ENCODE results near the gene CHKB.
"Not testable (repeated sequence)": the region's sequence is repeated elsewhere in the genome, so short reads cannot be mapped to it uniquely, and the experiment has no call there.

Gene CHKB, protein sequence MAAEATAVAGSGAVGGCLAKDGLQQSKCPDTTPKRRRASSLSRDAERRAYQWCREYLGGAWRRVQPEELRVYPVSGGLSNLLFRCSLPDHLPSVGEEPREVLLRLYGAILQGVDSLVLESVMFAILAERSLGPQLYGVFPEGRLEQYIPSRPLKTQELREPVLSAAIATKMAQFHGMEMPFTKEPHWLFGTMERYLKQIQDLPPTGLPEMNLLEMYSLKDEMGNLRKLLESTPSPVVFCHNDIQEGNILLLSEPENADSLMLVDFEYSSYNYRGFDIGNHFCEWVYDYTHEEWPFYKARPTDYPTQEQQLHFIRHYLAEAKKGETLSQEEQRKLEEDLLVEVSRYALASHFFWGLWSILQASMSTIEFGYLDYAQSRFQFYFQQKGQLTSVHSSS

DNA sequence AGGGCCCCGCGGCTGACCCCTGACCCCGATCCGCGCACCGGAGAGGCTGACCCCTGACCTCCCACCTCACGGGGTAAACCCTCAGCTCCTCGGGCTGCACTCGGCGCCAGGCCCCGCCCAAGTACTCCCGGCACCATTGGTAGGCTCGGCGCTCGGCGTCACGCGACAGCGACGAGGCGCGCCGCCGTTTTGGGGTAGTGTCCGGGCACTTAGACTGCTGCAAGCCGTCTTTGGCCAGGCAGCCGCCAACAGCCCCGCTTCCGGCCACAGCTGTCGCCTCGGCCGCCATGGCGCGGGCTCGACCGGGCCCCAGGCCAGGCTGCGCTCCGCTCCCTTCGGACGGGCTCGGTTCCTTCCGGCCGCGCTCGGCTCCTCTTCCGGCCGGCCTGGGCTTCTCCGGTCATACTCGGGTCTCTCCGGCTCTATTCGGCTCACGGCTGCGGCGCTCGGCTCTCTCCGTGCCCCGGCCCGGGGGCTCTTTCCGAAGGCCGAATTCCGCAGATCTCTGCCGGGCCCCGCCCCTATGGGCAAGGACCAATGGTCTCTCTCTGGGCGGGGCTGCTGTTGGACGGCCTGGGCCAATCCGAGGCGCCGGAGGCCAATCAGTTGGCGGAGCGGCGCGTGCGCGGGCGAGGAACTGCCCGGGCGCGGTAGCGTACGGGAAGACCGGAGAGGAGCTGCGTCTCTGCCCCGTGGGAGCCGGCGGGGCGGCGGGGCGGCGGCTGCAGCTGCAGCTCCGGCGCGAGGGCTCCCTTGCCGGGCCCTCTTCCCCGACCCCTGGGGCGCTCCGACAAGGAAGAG lies at the start of gene CHKB:
TSS of gene CHKB (minus strand) at position 357 of the 801 bp plus-strand sequence. CDS start at position 289, 68 bp downstream.
- DNase-seq = peak; percentile 99

DNA sequence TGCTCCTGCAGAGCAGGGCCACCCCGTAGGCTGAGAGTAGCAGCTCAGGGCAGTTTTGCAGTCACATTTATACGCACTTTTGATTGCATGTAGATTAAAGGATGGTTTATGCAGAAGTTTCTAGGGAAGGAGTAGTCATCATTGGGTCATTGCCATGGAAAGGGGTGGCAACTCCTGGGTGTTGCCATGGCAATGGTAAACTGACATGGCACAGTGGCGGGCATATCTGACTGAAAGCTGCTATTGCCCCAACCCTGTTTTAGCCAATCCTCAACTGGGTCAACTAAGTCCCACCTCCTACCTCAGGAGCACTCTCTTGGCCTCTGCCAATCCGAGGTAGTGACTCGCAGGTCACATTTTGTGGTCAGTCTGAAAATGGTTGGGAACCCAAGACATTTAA lies 47.7 kb upstream of the CHKB start:
- no peak for DNase-seq

DNA sequence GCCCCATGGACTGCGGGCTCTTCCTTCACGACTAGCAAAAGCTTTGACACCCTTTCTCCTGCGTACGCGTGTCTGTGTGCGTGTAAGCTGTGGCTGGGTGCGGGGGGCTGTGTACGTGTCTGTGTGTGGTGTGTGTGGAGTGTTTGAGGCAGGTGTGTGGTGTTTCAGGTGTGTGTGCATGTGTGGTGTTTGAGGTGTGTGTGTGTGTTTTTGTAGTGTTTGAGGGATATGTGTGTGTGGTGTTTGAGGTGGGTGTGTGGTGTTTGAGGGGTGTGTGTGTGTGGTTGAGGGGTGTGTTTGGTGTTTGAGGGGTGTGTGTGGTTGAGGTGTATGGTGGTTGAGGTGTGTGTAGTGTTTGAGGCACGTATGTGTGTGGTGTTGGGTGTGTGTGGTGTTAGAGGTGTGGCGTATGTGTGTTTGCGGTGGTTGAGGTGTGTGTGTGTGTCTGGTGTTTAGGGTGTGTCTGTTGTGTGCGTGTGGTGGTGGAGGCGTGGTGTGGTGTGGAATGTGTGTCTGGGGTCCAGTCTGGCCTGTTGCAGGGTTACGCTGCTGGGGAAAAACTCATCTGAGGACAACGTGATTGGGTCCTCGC lies 46.0 kb upstream of the CHKB start:
- DNase-seq = no peak

DNA sequence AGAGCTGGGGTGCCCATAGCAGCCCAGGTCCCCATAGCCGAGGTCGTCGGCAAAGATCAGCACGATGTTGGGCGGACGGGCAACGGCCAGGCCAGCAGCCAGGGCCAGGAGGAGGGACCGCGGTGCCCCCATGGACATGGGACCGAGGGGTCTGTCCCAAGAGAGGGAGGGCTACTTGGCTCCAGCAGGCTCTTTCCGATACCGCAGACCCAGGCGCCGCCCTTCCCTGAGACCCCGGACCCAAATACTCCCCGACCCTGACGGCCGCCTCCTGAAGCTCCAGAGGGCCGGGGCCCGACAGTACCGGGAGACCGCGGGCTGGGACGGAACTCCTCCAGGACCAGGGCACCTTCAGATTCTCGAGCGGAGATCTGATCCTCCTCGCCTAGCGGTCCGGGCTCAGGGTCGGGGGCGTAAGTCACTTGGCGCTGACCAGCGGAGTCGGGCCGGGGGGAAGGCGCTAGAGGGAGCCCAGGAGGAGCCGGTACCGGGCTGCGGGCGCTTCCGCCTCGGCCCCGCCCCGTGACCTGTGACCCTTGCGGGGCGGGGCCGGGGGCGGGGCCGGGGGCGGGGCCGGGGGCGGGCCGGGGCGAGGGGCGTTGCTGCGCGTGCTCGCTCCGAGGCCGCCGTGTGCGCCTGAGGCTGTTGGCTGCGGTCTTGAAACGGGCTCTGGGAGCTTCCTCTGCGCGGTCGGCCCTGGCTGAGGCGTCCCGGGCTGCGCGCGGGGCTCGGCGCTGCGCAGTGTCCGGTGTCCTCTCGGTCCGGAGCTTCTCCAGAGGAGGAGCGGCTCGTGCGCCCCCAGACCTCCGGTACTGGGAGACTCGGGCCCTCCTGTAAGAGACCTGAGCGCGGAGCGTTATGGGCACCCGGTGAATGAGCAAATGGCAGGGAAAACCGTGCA lies 45.2 kb upstream of the CHKB start, which contains the start of gene ARSA:
TSS of gene ARSA (minus strand) at position 511 of the 901 bp plus-strand sequence. CDS start at position 138, 373 bp downstream.
- peak; percentile 92 for DNase-seq

DNA sequence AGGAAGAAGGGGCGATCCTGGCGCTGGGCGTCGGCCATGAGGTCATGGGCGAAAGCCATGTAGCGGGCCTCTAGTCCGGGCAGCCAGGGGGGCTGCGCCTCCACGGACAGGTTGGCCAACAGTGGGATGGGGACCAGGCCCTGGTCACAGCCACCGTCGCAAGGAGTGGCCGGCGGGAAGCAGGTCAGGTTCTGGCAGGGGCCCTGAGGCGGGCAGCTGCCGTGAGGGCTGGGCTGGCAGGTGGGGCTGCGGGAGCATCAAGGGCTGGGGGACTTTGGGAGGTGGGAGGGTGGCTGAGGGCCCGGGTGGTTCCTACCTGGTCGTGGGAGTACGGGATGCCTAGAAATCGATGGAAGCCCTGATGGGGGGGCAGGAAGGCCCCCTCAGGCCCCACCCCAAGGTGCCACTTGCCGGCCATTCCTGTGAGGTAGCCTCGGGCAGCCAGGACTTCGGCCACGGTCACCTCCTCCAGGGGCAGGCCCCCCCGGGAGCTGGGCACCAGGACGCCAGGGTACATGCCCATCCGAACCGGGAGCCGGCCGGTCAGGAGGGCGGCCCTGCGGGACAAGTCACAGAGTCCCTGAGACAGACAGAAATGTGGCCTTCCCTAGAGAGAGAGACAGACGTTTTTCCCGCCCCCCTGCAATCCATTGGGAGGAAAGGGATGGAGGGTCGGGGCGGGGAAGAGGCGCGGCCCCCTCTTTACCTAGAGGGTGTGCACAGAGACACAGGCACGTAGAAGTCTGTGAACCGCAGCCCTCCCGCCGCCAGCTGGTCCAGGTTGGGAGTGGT lies 44.4 kb upstream of the CHKB start:
- DNase-seq = no peak

DNA sequence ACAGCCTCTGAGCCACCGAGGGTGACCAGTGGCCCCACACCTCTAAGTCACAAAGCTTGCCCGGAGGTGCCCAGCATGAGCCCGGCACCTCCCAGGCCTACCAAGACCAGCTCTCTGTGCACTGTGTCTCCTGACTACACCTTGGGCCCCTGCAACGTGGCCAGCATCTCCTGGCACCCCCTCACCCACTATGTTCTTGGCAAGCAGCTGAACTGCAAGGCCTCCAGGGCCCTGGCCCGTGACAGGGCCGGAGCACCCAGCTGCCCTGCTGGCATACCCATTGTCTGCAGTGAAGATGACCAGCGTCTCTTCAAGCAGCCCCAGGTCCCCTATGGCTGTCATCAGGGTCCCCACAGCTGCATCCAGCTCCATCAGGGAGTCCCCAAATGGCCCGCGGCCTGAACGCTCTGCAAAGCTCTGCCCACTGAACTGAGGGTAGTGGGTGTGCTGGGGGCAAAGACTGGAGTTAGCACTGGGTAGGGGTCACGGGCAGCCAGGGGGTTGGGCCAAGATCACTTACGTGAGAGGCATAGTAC lies 43.7 kb upstream of the CHKB start:
- DNase-seq = no peak

DNA sequence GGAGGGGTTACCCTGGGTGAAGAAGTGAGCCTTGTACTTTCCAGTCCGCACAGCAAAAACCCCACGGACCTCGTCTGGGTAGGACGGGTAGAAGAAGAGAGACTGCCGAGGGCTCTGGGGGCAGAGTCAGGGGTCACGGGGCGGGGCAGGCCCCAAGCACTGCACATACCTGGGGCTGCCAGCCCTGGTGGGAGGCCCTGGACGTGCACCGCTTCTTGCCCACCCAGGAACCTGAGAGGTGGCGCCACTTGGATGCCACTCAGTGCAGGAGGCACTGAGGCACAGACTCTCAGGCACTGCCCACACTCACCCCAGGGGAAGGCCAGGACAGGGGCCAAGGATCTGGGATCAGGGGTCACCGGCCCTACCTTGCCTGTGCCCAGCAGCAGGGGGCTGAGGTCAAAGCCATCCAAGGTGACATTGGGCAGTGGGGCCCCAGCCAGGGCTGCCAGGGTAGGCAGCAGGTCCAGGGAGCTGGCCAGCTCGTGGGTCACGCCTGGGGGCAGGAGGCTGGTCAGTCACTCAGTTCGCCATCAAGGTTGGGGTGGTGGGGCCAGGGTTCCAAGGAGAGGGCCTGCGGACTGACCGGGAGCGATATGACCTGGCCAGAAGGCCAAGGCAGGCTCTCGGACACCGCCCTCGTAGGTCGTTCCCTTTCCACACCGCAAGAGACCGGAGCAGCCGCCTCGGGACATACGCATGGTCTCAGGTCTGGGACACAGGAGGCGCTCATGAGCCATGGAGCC lies 43.1 kb upstream of the CHKB start:
- no peak for DNase-seq

DNA sequence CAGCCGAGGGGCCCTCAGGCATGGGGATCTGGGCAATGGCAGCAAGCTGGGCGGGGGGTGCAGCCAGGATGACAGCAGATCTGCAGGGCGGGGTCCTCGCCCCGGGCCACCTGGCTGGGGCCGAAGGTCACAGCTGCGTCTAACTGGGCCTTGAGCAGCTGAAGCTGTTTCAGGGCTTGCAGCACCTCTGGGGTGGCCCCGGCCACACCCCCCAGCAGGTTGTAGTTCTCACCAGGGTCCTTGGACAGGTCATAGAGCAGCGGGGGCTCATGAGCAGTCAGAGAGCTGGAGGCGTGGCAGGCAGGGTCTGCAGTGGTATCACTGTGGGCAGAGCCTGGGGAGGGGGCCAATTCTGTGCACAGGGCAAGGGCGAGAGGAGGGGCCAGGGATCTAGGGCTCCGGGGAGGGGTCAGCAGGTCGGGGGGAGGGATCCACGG lies 42.5 kb upstream of the CHKB start:
- no peak for DNase-seq

DNA sequence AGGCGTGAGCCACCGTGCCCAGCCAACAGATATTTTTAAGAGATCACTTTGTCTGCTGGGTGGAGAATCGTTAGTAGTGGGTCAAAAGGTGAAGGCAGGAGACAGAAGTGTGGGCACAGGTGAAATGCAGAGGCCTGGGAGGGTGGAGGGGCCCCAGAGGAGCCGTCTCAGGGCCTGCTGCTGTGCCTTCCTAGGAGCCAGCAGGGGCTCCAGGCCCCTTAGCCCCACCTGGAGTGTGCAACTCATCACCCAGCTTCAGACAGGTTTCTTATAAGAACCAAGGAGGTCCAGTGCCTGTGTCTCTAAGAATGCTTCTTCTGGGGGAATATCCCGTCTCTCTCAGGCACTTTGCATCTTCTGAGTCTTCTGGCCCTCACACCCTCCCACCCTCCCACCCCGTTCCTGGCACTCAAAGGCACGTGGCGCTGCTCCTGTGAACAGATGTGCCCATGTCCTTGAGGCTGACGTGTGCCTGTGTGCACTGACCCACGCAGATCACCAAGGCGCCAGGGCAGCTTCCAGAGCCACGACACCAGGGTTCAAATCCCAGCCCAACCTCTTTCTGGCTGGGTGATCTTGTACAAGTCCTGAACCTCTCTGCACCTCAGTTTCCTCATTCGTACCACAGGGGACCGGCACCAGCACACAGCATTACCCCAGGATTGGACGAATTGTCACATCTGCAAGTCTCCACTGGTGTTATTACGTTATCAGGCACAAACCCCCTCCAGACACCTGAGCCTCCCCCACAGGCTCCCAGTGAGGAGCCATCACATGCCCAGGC lies 41.9 kb upstream of the CHKB start:
- no peak for DNase-seq

DNA sequence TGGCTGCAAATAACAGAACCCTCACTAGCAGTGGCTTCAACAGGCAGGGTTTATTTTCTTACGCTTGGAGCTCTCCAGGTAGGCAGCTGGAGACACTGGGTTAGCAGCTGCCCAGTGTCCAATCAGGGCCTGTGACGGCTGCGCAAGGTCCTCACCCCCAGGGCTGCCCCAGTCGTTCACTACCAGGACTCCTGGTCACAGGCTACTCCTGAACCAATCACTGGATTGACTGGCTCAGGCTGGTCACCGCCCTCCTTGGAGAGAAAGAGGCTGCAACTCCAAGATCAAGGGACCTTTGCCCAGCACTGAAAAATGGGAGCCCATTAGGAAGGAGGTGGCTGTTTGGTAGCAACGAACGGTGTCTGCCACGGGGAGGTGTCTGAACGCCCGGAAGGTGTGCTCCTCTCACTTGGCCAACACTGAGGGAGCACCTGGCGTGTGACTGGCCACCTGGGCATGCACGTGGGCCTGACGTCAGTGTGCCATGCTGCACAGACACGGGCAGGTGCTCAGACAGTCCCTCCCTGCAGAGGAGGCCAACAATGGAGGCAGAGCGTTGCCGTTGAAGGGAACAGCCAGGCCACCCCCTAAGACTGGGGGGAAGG lies 40.2 kb upstream of the CHKB start:
- no peak for DNase-seq

DNA sequence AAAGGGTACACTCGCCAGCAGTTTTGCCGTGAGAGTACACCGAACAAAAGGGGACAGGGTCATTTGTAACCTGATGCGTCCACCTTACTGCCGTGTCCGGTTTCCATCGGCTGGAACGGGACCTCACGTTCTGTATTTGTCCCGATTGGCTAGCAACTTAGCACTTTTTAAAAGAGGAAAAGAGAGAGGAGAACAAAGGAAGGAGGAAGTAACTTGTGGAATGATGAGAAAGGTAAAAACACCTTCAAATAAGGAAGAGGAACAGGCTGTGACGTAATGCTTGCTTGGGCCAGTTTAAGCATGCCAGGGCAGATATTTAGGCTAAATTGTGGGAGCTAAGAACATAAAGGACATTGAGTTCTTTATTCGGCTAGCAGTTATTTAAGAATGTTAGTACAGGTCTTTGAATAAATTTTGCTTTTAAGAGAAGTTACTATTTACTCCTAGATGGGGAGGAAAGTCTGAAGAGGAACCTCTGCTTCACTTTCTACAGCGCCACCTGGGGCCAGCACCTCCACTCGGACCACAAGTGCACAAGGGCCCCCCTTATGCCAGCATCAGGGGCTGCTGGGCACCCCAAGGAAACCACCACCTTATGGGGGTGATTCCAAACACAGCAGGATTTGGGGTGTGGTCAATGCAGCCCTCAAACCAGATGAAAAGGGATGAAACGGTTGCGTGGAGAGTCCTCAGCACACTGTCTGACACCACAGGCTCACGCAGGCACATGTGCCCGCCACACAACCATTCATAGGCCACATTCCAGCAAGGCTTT lies 39.5 kb upstream of the CHKB start:
- no peak for DNase-seq

DNA sequence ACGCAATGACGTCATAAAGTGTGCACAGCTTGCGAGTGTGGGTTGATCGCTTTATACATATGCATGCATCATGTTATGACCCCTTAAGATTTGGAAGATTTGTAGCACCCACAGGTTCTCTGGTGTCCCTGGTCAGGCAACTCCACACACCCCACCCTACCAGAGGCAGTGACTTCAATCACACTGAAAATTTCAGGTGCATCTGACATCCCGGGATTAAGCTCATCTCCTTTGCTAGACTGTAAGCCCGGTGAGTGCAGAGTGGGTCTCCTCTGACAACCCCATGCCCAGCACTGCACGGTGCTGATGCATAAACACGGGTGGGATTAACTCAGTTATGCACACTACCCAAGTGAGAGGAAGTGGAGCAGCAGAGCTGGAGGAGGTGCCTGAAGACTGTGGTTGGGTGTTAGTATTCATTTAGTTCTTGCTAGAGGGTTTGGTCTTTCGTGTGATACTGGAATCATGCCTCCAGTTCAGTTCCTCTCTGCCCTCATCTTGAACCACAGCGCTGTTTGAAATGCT lies 38.8 kb upstream of the CHKB start:
- DNase-seq = no peak

DNA sequence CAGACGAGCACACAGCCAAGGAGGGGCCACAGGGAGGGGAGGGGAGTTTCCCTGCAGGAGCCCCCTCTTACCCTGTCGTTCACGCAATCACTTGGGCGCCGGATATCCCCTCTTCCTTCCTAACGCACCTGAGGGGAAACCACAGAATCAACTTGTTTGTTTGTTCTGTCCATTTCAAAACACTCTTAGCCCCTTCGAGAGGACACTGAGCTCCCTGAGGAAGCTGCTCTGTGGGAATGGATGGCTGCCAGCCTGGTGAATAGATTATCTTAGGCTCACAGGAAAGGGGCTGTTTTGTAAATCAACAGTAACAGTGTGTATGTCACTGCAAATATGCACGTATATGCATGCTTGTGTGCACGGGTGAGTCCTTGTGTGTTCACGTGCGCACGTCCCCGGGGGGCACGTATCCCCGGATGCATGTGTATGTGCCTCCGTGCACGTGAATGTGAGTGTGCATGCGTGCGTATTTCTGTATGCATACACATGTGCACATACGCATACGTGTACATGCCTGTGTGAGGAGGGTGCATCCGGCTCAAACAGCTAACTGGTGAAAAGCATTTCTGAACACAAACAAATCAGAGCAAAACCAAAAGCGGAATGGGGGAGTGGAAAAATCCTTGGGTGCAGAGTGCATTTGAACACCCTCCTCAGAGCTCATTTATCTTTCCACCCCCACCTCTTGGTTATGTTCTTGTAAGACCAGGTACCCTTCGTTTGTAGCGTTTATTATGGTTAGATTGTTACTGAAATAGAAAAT lies 38.1 kb upstream of the CHKB start:
- DNase-seq = peak; percentile 87

DNA sequence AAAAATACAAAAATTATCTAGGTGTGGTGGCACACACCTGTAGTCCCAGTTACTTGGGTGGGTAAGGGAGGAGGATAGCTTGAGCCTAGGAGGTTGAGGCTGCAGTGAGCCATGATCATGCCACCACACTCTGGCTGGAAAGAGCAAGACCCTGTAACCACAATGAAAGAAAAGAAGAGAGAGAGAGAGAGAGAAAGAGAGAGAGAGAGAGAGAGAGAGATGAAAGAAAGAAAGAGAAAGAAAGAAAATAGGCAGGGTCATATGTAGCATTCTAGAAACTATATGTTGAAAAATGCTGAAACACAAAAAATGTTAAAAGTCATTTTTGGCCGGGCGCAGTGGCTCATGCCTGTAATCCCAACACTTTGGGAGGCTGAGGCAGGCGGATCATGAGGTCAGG lies 31.6 kb upstream of the CHKB start:
- not testable (repeated sequence) for DNase-seq

DNA sequence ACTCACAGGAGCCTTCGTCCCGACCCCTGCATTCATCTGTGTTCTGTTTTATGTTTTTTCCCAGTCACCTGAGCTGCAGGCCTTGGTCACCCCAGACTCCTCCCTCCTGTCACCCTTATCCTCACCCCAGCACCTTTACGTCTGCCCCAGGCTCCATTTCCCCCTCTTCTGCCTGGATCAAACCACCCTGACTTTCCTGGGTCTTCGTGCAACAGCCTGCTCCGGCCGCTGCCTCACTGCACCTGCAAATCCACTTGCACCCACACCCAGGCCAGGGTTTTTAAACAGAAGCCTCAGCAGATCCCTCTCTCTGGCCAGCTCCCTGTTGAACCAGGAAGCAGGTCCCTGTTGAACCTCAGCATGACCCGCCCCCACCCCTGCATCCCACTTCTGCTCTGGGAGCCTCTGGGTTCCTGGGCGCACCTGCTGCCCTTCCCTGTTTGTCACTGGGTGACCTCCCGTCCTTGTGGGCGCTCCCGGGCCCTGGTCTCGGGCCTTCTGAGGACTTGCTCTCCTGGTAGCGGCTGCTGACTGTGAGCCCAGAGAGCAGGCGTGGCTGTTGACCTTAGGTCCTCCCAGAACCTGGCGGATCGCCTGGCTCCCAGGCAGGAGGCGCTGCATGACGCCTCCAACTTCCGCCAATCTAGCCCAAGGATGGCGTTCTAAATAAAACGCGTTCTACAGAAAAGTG lies 30.8 kb upstream of the CHKB start:
- no peak for DNase-seq

DNA sequence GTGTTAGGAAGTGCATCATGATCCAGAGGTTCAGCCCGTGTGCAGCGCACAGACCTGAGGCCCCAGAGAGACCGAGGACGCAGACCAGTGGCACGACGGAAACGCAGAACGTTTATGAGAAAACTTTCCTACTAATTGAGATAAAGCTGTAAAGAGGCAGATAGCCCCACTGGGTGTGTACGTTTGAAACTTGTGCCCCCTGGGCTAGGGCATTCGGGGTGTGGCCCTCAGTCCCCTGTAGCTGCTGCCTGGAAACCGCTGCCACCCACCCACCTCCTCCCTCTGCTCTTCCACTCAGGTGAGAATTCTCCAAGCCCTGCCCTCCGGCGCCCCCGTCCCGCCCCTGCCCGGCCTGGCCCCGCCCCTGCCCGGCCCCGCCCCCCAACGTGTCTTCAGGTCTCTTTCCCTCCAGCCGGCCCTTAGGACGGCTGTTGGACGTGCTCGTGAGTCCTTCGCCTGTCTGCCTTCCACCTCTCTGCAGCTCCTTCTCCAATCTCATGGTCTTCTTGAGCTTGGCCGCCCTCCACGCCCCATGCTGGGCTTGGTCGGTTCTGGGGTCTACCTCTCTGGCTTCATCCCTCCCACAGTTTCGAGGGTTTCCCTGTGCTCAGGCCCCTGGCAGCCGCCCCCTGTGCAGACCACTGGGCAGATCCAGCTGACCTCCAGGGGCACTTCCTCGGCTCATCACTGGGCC lies 30.0 kb upstream of the CHKB start:
- no peak for DNase-seq

All from femur (tissue), 1 donor.